Measurements from ENCODE around the gene HOXC10.
A peak's percentile ranks its signal among the peaks of the same experiment; 100 is the strongest.

Gene HOXC10

DNA sequence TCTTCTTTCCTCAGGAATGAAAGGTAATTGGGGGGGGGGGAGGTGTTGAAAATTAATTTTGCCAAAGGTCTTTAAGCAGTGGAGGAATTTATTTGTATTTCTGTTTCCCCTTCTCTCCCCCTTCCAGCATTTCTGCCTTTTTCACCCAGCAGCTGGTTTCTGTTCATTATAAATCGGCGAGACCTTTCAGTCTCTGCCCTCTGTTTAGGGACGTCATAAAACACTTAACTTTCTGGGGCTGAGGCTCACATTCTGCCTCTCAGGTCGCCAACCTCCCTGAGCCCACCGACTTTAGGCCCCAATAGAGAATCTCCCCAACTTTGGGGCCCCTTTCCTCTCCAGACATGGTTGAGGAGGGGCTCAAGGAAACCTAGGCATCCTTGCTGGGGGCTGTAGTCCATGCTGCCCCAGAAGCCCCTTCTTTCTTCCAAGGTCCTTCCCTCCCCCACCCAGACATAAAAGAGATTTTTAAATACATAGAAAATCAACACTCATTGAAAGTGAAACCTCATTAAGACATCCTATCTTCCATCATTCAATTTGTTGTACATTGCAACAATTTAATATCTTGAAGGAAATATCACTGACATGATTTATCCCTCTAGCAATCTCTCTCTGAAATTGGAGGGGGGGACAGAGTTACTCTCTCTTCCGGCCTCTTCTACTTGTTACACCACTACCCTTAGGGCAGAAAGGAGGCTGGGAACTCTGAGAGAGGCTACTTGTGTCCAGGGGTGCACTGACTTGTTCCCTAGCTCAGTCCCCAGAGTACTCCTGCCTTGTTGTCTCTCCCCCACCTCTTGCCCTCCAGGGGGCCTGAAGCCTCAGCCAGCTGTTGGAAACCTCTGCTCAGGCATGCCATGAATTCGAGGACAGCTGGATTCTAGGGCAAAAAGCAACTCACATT lies 40.8 kb downstream of the HOXC10 start:
- no peak for DNase-seq

DNA sequence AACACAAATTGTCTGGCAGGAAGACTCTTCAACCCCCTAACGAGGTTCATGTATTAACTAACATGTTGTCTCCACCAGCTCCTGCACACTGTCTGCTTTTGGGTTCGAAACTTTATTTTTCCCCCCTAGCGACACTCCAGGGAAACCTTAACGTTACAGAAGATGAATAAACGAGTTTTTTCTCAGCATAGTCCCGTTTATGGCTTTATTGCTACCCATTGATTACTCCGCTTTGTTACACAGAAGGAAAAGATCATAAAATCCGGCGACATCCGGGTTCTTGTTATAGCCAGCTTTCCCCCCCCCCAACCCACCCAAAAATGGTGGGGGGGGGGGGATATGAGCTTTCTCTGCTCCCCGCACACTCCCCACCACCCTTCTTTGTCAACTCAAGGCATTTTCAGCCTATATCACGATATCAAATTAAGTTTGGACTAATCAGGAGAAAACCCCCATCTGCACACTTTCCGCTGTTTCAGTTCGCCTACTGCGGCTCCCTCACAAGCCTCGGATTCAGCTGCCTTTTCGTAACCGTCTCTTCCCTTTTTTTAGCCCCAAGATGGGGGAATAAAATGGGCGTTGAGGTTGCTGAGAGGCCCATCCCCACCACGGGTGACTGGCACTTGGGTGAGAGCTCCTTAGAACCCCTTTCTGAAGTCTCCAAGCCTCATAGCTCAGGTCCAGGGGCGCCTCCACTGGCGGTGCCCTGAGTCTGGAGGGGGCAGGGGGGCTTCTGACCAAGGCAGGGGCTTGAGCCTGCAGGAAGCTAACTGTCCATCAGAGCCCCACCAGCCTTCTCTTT lies 41.9 kb downstream of the HOXC10 start:
- DNase-seq = no peak

DNA sequence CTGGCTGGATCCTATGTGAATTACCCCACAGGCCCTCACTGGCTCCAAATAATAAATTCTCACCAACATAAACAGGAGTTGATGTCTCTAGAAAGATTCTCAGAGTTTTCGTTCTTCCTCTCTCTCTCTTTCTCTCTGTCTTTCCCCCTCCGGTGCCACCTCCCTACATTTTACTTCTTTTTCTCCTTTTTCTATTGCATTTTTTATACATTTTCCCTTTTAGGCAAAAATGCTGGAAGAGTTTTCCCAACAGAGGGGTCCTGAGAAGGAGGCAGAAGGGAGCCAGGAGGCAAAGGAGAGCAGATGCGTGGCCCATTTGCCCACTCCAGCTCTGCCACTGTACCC lies 42.5 kb downstream of the HOXC10 start:
- no peak for DNase-seq

DNA sequence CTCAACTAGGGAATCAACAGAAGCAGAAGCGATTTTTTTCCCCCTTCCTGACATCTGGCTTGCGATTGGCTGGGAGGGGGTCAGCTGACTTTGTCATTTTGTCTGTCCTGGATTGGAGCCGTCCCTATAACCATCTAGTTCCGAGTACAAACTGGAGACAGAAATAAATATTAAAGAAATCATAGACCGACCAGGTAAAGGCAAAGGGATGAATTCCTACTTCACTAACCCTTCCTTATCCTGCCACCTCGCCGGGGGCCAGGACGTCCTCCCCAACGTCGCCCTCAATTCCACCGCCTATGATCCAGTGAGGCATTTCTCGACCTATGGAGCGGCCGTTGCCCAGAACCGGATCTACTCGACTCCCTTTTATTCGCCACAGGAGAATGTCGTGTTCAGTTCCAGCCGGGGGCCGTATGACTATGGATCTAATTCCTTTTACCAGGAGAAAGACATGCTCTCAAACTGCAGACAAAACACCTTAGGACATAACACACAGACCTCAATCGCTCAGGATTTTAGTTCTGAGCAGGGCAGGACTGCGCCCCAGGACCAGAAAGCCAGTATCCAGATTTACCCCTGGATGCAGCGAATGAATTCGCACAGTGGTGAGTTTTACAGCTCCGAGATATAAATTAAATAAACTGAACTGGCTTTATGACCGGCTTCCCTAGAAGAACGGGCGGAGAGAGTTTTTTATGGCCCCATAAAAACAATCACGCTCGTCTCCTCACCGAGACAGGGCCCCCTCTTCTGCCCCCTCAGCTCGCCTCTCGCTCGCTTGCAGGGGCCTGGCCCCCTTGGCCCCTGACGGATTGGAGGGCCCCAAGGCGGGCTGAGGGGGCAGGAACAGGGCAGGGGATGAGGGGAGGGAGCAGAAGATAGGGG lies 43.6 kb downstream of the HOXC10 start, which contains the start of gene HOXC6:
HOXC6 (plus strand) TSS at position 127 of the 888 bp plus-strand sequence; CDS start at position 209, 82 bp downstream.
- peak in 1 of 58 donors; percentile 1 for DNase-seq

DNA sequence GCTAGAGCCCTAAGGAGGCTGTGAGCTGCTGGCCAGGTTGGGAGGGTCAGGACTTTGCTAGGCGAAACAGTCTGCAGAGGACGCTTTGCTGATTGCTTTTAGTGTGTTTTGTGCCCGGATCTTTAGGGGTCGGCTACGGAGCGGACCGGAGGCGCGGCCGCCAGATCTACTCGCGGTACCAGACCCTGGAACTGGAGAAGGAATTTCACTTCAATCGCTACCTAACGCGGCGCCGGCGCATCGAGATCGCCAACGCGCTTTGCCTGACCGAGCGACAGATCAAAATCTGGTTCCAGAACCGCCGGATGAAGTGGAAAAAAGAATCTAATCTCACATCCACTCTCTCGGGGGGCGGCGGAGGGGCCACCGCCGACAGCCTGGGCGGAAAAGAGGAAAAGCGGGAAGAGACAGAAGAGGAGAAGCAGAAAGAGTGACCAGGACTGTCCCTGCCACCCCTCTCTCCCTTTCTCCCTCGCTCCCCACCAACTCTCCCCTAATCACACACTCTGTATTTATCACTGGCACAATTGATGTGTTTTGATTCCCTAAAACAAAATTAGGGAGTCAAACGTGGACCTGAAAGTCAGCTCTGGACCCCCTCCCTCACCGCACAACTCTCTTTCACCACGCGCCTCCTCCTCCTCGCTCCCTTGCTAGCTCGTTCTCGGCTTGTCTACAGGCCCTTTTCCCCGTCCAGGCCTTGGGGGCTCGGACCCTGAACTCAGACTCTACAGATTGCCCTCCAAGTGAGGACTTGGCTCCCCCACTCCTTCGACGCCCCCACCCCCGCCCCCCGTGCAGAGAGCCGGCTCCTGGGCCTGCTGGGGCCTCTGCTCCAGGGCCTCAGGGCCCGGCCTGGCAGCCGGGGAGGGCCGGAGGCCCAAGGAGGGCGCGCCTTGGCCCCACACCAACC lies 44.8 kb downstream of the HOXC10 start:
- DNase-seq = no peak

DNA sequence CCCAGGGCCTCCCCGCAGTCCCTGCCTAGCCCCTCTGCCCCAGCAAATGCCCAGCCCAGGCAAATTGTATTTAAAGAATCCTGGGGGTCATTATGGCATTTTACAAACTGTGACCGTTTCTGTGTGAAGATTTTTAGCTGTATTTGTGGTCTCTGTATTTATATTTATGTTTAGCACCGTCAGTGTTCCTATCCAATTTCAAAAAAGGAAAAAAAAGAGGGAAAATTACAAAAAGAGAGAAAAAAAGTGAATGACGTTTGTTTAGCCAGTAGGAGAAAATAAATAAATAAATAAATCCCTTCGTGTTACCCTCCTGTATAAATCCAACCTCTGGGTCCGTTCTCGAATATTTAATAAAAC lies 45.5 kb downstream of the HOXC10 start:
- no peak for DNase-seq

DNA sequence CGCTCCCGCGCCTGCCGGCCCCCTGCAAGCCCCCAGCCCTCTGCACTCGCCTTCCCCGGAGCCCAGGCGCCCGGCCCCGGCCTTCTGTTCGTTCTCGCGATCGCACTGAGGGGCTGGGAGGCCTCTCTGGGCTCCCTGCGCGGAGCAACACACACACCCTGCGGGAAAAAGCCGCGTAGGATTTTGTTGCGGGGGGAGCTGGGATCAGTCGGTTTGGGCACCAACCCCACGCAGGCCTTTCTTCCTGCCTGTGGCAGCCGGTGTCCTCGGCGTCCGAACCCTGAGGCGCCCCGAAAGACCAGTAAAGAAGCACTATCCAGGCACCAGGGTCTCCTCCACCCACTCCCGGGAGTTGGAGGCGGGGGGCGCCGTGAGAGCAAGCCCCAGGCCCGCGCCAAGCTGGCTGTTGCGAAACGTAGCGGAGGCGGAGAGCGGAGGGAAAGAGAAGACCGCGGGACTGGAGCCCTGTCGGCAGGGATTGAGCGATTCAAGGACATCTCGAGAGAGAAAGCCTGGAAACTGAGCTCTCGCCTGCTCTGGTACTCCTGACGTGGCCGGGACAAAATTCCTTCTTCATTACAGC lies 46.0 kb downstream of the HOXC10 start:
- DNase-seq = no peak

DNA sequence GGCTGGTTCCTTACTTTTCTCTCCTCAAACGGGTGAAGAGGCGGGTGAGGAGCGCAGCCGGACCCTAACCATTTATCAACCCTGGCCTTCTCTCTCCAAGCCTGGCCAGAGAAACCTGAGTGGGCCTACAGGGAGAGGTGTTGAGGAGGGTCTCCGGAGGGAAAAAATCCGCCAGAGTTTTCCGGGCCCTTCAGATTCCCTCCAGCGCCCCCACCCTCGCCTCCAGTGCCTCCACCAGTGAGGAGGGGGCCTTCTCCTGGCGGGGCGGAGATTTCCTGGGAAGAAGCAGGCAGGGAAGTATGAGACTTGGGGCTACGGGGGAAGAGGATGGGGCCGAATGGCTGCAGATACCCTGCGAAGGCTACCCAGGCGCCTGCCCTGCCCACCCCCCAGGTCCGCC lies 46.5 kb downstream of the HOXC10 start:
- DNase-seq = no peak

DNA sequence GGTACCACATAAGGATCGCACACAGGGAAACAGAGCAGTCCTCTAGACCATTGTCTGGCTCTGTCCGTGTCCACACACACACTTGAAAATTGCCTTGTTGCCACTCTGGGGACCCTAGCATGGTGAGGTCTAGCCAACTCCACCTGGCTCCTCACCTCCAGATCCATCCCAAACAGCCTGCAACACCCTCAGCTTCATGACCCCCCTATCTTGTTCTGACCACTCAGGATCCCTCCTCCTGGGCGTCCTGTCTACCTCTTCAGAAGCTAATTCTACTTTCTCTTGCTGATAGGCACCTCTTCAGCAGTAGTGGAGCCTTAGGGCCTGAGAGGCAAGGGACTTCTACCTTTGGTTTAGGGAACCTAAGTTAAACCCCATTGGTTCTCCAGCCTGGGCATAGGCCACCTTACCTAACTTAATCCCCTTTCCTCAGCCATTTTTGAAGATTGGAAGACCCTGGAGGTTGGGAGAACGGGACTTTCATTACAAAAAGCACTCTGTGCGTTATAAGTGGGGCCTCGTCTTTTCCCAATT lies 47.2 kb downstream of the HOXC10 start:
- DNase-seq = no peak

DNA sequence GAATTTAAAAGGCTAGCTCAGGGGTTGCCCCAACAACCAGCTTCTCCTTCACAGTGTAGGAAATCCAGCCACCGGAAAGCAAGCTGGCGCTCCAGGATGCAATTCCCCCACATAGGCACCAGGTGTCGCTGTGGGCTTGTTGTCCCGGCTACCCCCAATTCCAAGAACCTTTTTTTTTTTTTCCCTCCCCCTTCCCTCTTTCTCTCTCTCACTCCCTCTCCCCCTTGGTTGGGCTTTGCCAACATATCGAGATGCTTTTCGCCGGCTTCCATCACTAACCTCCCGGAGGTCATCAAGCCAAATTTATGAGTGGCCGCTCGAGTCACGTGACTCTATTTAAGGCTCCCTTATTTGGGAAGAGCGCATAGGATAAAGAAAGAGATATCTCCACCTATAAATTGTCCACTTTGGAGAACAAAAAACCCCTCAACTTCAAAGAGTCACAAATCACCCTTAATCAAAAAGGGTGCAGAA lies 47.7 kb downstream of the HOXC10 start, which contains the start of gene HOXC5:
HOXC5 (plus strand) TSS at position 424 of the 474 bp plus-strand sequence. CDS start 73 bp downstream, outside the sequence.
- DNase-seq = peak in 32 of 58 donors; percentile 1 to 54 (median 6)

DNA sequence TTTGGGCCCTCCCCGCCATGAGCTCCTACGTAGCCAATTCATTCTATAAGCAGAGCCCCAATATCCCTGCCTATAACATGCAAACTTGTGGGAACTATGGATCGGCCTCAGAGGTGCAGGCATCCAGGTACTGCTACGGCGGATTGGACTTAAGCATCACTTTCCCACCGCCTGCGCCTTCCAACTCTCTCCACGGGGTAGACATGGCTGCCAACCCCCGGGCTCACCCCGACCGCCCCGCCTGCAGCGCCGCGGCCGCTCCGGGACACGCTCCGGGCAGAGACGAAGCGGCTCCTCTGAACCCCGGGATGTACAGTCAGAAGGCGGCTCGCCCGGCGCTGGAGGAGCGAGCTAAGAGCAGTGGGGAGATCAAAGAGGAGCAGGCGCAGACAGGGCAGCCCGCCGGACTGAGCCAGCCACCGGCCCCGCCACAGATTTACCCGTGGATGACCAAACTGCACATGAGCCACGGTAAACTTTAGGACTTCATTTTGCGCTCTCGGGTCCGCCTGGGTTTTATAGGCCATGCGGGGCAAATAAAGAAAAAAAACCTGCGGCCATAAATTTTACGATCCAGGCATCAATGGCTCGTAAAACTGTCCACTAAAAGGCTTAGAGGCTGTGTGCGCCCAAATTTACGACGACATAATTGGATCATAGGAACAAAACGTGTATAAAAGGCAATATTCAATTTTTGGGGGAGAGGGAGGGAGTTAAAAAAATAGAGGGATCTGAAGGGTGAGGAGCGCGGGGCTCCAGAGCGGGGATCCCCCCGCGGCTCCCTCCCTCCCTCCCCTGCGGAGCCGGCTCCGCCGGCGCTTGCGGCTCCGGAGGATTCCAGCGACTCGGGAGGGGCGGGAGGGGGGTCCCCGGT lies 48.4 kb downstream of the HOXC10 start:
- DNase-seq = no peak

DNA sequence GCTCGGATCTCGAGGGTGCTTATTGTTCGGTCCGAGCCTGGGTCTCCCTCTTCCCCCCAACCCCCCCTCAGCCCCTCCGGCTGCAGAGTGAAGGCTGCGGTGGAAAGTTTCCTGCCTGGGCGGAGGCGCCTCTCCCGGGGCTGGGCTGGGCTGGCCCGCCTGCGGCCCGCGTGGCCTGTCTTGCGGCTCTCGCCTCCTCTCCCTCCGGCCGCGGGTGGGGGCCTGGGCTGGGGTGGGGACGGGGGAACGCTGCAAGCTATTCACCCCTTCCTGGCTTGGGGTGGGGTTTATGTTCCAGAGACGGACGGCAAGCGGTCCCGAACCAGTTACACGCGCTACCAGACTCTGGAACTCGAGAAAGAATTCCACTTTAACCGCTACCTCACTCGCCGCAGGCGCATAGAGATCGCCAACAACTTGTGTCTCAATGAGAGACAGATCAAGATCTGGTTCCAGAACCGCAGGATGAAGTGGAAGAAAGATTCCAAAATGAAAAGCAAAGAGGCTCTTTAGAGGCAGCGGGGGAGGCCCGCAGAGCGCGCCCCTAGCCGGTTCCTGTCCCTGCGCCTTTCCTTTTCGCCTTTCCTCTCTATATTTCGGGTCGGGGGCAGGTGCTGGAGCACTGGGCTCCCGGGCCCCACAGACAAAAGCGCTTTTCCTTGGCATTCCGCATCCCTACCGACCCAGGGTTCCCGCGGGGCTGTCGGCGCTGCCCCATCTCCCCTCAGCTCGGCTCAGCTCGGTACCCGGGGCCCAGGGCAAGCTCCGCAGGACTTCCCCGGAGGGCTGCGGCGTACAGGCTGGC lies 49.2 kb downstream of the HOXC10 start:
- DNase-seq = no peak

DNA sequence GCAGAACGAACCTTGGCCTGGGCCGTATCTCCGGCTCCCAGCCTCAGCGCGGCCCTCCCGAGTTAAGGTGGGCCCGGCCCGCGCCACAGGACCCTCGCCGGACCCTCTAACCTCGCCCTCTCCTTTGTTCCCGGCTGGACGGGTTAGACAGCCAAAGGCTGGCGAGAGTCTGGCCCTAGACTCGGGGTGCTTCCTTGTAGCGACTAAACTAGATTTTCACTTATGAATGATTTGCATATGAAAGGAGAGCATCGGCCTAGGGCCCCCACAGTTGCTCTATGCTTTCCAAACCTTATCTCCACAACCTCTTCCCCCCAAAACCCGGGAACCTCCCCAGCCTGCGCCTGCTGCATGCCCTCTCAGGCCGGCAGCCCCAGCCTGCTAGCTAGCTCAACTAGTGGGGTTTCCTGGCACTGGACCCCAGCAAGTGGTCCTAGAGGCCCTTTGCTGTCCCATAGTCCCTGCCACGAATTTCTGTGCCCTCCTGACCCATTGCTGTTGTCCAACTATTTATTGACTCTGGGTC lies 49.9 kb downstream of the HOXC10 start:
- DNase-seq = no peak

DNA sequence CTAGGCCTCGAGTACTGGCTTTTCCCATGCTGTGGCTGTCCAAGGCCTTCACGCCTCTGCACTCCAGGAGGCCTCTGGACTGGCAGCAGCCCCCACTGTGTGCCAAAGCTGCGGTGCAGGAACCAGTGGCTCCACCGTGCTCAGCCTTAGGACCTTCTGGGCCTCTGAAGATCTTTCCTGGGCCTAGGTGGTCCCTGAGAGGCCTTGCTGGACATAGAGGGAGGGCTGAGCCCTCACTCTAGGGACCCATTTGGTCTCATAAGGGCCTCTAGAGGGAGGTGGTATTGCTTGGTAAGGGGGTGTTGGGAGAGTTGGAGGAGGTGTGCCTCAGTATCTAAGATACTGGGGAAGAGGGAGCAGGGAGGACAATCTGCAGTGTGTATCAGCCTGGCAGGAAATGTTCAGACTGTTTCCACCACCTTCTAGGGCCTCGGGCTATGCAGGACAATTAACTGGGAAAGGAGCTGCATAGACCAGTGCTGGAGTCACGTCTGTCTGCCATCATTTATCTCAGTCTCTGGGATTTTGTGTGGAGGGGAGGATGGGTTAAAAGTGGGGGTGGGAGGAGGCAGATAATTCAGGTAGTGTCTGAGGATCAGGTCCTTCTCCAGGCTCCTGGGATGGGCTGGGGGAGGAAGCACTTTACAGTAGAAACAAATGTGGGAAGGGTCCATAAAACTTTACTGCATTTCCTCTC lies 50.8 kb downstream of the HOXC10 start:
- DNase-seq = no peak

DNA sequence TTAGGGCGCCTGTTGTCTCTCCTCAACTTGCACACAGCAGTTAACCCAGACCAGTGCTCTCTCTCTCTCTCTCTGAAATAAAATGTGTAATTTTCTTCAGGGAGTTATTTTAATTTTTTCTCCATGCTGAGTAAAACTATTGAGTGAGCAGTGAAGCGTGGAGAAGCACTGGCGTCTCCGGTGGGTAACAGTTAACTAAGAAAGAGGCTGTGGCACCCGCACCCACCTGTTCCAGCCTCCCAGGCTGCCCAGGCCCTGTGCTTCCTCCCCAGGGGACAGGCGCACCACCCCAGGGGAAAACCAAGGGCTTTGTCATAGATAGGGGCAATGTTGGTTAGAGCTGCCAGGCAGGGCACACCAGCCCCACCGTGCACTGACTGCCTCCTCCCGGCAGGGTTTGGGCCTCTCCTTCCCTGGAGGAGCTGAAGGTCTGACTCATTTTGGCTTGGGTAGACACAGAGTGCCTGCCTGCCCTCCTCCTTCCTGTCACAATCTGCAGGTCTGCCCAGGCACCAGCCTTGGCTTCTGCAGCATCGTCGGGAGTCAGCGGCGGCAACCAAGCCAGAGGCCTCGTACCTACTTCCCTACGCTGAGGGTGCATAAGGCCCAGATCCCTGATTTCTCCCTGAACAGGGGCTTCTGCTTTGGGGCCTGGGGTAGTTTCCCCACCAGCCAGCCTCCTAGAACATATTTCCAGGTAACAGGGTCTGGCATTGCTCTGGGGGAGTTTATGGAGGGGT lies 51.8 kb downstream of the HOXC10 start:
- no peak for DNase-seq

All from anterior cingulate cortex (tissue), 58 donors.